Activated naive CD8-positive, alpha-beta T cell treated with anti-CD3 and anti-CD28 coated beads, Interleukin-2, amount 10 ng/mL, durations not matched to agents 7 days and 5 days (primary cell): ENCODE measurements around the gene PCDH7. TPM values are rescaled to one million over a fixed set of nuclear protein-coding genes. Genes with fewer than 3 reads are reported as not detected.

Source experiments
- ATAC-seq: fragments of 150-1000 bp; cut with Tn5 transposase; one replicate; pipeline ENCODE4 v1.10.0; 2021; ENCODE audit warnings: low read depth, moderate library complexity
- POLR2A ChIA-PET: fragments of 350-600 bp; sonication (Branson Sonifier 250); formaldehyde crosslinking; loops from one replicate; lab custom pipeline; 2021; ENCODE audit warnings: antibody characterized with exemption; lab: Charles Lee
- DNase-seq: peaks from one replicate; pipeline ENCODE4 v3.0.0; 2021
- H3K27ac Mint-ChIP-seq: one replicate; pipeline ENCODE4 v1.8.0; 2022; ENCODE audit warnings: mild to moderate bottlenecking, mixed read lengths
- H3K27me3 Mint-ChIP-seq: one replicate; pipeline ENCODE4 v1.8.0; 2022; ENCODE audit warnings: mild to moderate bottlenecking, moderate library complexity, mixed read lengths
- H3K36me3 Mint-ChIP-seq: one replicate; pipeline ENCODE4 v1.8.0; 2021; ENCODE audit warnings: mild to moderate bottlenecking, mixed read lengths
- H3K4me1 Mint-ChIP-seq: one replicate; pipeline ENCODE4 v1.8.0; 2021; ENCODE audit warnings: mixed read lengths
- H3K4me3 Mint-ChIP-seq: one replicate; pipeline ENCODE4 v1.8.0; 2022; ENCODE audit warnings: mild to moderate bottlenecking, moderate library complexity, mixed read lengths
- H3K9me3 Mint-ChIP-seq: one replicate; pipeline ENCODE4 v1.8.0; 2021; ENCODE audit warnings: mixed read lengths
- total RNA-seq, 2 experiments: library from RNA; stranded (reverse); gene quantifications; one replicate each; pipeline ENCODE4 v1.2.3, GENCODE V29; 2021

Gene PCDH7
- total RNA-seq, 2 experiments from 2014 or later = not detected

DNA sequence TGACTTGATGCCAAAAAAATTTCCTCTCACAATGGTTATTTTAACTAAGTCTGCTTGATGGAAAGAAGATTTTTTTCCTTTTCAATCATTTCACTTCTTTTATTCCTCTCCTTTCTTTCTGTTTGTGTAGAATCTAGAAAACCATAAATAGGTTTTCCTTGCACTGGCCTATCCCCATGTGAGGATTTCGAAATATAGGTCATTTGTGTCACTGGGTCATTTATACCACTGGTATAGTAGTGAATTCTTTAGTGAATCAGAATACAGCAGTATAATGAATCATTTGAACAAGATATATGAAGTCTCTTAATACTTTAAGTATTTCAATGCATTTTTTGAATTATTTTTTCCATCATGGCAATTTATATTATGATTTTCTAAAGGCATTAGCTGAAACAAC, 26.6 kb downstream of the PCDH7 start:
- H3K4me3 Mint-ChIP-seq = no peak overlapping the region
- H3K27ac Mint-ChIP-seq = no peak overlapping the region
- ATAC-seq (no peak), DNase-seq (no peak)
- POLR2A ChIA-PET = no interaction called here
- no peaks in the 10 kb centered on the region for H3K27me3 Mint-ChIP-seq
- no peaks in the 10 kb centered on the region for H3K4me1 Mint-ChIP-seq
- no peaks in the 10 kb centered on the region for H3K36me3 Mint-ChIP-seq
- no peaks in the 10 kb centered on the region for H3K9me3 Mint-ChIP-seq

DNA sequence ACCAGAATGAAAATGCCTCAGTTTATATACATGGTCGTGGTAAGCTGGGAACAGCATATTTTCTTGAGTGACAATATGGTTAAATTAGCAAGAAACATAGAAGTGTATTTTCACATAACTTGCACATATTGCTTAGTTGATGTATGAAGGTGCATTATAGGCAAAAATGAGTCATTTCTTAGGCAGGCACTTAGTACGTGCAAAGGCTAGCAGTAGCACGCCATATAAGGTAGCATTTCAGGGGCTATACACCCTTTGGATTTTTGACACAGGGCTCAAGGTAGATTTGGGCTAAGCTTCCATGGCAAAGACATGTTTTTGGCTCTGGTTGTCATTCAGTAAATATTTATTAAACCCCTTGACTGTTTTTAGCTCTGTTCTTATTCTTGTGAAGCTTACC, 33.1 kb downstream of the PCDH7 start:
- Mint-ChIP-seq H3K27ac (no peak overlapping the region), H3K4me1 (no peaks in the 10 kb centered on the region), H3K27me3 (no peaks in the 10 kb centered on the region), H3K36me3 (no peaks in the 10 kb centered on the region), H3K9me3 (no peaks in the 10 kb centered on the region), H3K4me3 (no peak overlapping the region)
- DNase-seq (no peak), ATAC-seq (no peak)
- POLR2A ChIA-PET = no interaction called here

DNA sequence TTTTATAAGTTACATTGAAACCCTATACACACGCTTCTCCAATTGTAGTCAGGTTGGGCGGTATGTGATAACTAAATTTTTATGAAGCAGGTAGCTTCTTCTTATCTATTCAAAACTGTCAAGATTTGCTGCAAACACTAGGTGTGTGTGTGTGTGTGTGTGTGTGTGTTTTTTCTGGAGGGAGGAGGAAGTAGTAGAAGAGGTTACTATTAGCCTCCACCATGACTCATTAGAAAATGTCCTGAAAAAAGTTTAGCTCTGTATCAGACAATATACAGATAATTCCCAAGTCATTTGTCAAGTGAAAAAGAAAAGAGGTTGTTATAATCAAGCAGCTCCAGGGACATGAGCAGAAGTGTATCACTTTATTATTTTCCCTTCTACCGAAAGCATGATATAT, 33.9 kb downstream of the PCDH7 start:
- POLR2A ChIA-PET = no interaction called here
- DNase-seq = no peak
- H3K27ac Mint-ChIP-seq = no peak overlapping the region
- no peak overlapping the region for H3K4me3 Mint-ChIP-seq
- no peaks in the 10 kb centered on the region for H3K9me3 Mint-ChIP-seq
- H3K36me3 Mint-ChIP-seq = no peaks in the 10 kb centered on the region
- H3K27me3 Mint-ChIP-seq = no peaks in the 10 kb centered on the region
- no peaks in the 10 kb centered on the region for H3K4me1 Mint-ChIP-seq
- no peak for ATAC-seq

- Mint-ChIP-seq H3K4me1 (no peaks in the 10 kb centered on the region), H3K4me3 (no peak overlapping the region), H3K27me3 (no peaks in the 10 kb centered on the region), H3K9me3 (no peaks in the 10 kb centered on the region), H3K36me3 (no peaks in the 10 kb centered on the region), H3K27ac (no peak overlapping the region)
- DNase-seq = no peak
- POLR2A ChIA-PET = no interaction called here
- ATAC-seq = no peak
Measured at GRCh38 chr4:30755346-30755745, 35.2 kb downstream of the PCDH7 start.

DNA sequence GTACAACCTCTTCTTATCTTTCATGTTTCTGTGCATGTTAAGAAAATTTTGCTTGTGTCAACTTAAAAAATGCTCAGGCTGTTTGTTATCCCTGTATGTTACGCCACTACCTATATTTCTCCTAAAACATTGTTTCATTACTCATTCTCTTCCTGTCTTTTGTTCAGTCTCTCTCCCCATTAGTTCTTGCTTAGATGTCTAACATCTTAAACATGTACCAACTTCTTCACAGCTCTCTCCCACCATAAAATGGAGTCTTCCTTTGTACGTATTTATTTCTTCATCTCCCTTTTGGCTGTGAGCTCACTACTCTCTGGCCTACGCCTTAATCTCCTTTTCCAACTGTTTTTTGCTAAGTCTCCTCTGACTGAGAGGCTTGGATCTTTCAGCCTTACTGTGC, 36.4 kb downstream of the PCDH7 start:
- DNase-seq = no peak
- ATAC-seq = no peak
- H3K4me3 Mint-ChIP-seq = no peak overlapping the region
- no peaks in the 10 kb centered on the region for H3K27me3 Mint-ChIP-seq
- no peak overlapping the region for H3K27ac Mint-ChIP-seq
- no peaks in the 10 kb centered on the region for H3K4me1 Mint-ChIP-seq
- POLR2A ChIA-PET = no interaction called here
- no peaks in the 10 kb centered on the region for H3K36me3 Mint-ChIP-seq
- no peaks in the 10 kb centered on the region for H3K9me3 Mint-ChIP-seq

DNA sequence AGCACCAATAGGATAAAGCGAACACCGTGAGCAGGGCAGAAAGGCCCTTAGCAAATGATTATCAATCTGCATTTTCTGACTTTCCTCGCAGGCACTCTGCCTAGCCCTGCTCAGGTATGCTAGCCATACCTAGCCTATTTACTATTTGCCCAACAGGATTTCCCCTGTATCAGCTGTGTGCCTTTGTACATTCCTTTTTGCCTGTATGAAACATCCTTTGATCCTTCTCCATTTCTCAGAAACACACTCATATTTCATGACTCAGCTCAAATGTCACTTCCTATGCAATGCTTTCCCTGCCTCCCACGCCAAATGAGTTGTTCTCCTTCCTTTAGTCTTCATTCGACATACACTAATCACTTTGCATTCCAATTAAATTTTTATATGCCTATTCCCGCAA, 37.2 kb downstream of the PCDH7 start:
- no peak overlapping the region for H3K27ac Mint-ChIP-seq
- POLR2A ChIA-PET = no interaction called here
- H3K9me3 Mint-ChIP-seq = no peaks in the 10 kb centered on the region
- no peak for DNase-seq
- no peaks in the 10 kb centered on the region for H3K36me3 Mint-ChIP-seq
- H3K27me3 Mint-ChIP-seq = no peaks in the 10 kb centered on the region
- no peak overlapping the region for H3K4me3 Mint-ChIP-seq
- no peaks in the 10 kb centered on the region for H3K4me1 Mint-ChIP-seq
- no peak for ATAC-seq

GRCh38 chr4:30760551-30760950, 40.4 kb downstream of the PCDH7 start:
- Mint-ChIP-seq H3K27me3 (no peaks in the 10 kb centered on the region), H3K4me3 (no peak overlapping the region), H3K36me3 (no peaks in the 10 kb centered on the region), H3K9me3 (no peaks in the 10 kb centered on the region), H3K27ac (no peak overlapping the region), H3K4me1 (no peaks in the 10 kb centered on the region)
- no peak for ATAC-seq
- DNase-seq = no peak
- POLR2A ChIA-PET = no interaction called here

DNA sequence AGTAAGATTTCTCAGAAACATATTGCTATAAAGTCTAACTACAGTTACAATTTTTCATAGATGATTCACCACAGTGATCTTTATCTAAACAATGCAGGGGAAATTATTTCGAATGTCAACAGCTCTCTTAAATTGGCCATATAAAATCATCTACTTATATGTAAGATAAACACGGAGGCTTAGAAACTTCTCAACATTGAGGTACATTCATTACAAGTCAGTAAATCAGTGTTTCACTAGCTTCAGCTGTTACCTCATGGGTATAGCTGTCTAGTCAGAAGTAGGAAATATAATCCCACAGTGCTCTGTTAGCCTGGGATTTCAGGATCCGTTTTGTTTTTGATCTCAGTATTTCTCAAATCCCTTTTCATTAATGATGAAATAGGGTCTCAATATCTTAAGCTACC, 43.2 kb downstream of the PCDH7 start:
- no peak for DNase-seq
- H3K9me3 Mint-ChIP-seq = no peaks in the 10 kb centered on the region
- no peaks in the 10 kb centered on the region for H3K27me3 Mint-ChIP-seq
- no peaks in the 10 kb centered on the region for H3K4me1 Mint-ChIP-seq
- no peak overlapping the region for H3K27ac Mint-ChIP-seq
- POLR2A ChIA-PET = no interaction called here
- no peak overlapping the region for H3K4me3 Mint-ChIP-seq
- ATAC-seq = no peak
- no peaks in the 10 kb centered on the region for H3K36me3 Mint-ChIP-seq

DNA sequence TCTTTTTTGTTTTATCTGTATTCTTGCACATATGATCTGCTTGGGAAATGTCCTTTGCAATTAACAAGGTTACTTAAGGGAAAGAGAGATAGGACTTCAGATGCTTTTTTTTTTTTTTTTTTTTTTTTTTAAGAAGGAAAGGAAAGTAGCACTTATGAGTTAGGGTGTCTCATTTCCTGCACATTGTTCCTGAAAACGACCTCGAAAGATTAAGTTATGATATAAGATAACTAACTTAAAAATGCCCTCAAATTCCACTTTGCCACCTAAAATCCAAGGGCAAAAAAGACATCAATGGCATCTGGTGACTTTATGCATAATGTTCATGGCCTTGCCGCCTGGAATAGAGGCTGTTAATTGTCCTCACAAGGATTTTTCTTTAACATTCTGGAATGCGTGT, 44.9 kb downstream of the PCDH7 start:
- DNase-seq (no peak), ATAC-seq (no peak)
- no peaks in the 10 kb centered on the region for H3K36me3 Mint-ChIP-seq
- H3K4me1 Mint-ChIP-seq = no peaks in the 10 kb centered on the region
- no peaks in the 10 kb centered on the region for H3K27me3 Mint-ChIP-seq
- POLR2A ChIA-PET = no interaction called here
- H3K4me3 Mint-ChIP-seq = no peak overlapping the region
- no peaks in the 10 kb centered on the region for H3K9me3 Mint-ChIP-seq
- H3K27ac Mint-ChIP-seq = no peak overlapping the region

DNA sequence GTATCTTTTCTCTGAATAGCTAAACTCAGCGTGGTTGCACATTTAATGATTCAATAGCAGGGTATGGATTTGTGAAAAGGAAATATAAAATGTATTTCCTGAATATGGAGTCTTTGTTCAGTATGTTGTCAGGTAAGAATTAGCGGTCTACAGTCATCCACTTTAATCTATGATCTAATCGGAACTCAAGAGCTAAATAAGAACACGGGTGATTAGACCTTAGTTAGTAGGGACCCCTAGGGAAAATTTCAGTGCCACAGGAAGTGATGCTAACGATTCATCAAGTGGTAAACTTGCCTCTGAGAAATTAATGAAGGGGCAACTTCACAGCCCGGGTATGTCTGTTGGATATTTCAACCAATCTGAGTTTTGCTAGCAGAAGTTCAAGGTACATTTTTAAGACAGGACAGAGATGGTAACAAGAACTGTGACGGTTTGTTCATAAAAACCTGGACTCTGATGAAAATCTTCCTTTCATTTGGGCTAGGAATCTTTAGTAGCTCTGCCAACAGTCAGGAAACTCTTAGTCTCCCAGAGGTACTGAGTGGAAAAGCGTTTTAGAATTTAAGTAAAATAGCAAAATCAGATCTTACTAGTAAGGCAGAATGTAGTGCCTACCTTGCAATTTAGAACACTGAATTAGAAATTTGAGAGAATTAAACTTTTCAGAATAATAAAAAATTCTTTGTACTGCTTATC, 47.1 kb downstream of the PCDH7 start:
- DNase-seq = no peak
- H3K27me3 Mint-ChIP-seq = no peaks in the 10 kb centered on the region
- ATAC-seq = no peak
- H3K27ac Mint-ChIP-seq = no peak overlapping the region
- H3K9me3 Mint-ChIP-seq = no peaks in the 10 kb centered on the region
- H3K4me1 Mint-ChIP-seq = no peaks in the 10 kb centered on the region
- no peak overlapping the region for H3K4me3 Mint-ChIP-seq
- H3K36me3 Mint-ChIP-seq = no peaks in the 10 kb centered on the region
- POLR2A ChIA-PET = no interaction called here

GRCh38 chr4:30768277-30768676, 48.1 kb downstream of the PCDH7 start:
- Mint-ChIP-seq H3K27me3 (no peaks in the 10 kb centered on the region), H3K4me3 (no peak overlapping the region), H3K9me3 (no peaks in the 10 kb centered on the region), H3K4me1 (no peaks in the 10 kb centered on the region), H3K36me3 (no peaks in the 10 kb centered on the region), H3K27ac (no peak overlapping the region)
- ATAC-seq (no peak), DNase-seq (no peak)
- POLR2A ChIA-PET = no interaction called here

GRCh38 chr4:30769093-30769492, 48.9 kb downstream of the PCDH7 start:
- Mint-ChIP-seq H3K36me3 (no peaks in the 10 kb centered on the region), H3K27ac (no peak overlapping the region), H3K4me1 (no peaks in the 10 kb centered on the region), H3K9me3 (no peaks in the 10 kb centered on the region), H3K4me3 (no peak overlapping the region), H3K27me3 (no peaks in the 10 kb centered on the region)
- no peak for ATAC-seq
- no peak for DNase-seq
- POLR2A ChIA-PET = no interaction called here

DNA sequence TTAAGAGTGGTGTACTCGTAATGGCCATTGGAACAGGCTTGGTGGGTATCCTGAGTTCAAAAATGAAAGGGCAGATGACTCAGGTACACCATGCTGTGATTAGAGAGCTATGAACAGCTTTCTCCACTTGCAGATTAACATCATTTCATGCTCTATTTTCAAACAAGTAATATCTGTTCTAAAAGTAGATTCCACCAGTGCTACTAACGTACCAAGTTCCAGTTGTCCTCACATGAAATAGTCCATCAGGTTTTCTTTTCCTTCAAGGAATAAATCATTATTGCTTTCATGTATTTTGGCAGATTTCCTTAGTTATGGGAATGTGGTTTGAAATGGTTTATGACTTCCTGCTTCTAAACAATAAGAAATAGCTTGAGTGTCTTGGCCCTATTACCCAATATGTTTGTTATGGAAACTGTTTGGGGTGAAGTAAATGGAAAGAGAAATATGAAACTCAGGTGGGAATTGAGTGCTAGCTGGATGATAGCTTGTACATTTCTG, 49.9 kb downstream of the PCDH7 start:
- ATAC-seq (no peak), DNase-seq (no peak)
- POLR2A ChIA-PET = no interaction called here
- H3K4me1 Mint-ChIP-seq = no peaks in the 10 kb centered on the region
- H3K27me3 Mint-ChIP-seq = no peaks in the 10 kb centered on the region
- no peak overlapping the region for H3K4me3 Mint-ChIP-seq
- H3K36me3 Mint-ChIP-seq = no peaks in the 10 kb centered on the region
- no peaks in the 10 kb centered on the region for H3K9me3 Mint-ChIP-seq
- H3K27ac Mint-ChIP-seq = no peak overlapping the region

DNA sequence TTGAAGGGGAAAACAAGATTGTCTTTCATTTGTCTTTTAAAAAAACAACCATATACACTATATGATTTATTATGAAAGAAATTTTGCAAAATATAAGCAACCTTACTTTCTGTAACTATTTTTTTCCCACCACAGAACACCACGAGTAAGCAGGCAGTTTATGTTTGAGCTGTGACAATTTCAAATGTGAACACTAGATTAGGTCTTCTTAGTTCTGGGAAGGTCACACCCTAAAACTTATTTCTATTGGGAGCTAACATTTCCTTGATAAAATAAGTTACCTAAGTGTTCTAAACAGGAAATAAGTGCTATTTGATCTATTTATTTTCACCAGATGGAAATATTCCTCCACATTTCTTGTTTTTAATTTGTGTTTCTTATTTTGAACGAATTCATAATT, 50.6 kb downstream of the PCDH7 start:
- H3K4me3 Mint-ChIP-seq = no peak overlapping the region
- H3K36me3 Mint-ChIP-seq = no peaks in the 10 kb centered on the region
- no peaks in the 10 kb centered on the region for H3K27me3 Mint-ChIP-seq
- no peak for DNase-seq
- ATAC-seq = no peak
- POLR2A ChIA-PET = no interaction called here
- H3K27ac Mint-ChIP-seq = no peak overlapping the region
- H3K4me1 Mint-ChIP-seq = no peaks in the 10 kb centered on the region
- H3K9me3 Mint-ChIP-seq = no peaks in the 10 kb centered on the region

GRCh38 chr4:30776451-30776850, 56.3 kb downstream of the PCDH7 start:
- Mint-ChIP-seq H3K4me3 (no peak overlapping the region), H3K4me1 (no peaks in the 10 kb centered on the region), H3K9me3 (no peaks in the 10 kb centered on the region), H3K27ac (no peak overlapping the region), H3K27me3 (no peaks in the 10 kb centered on the region), H3K36me3 (no peaks in the 10 kb centered on the region)
- DNase-seq = no peak
- no peak for ATAC-seq
- POLR2A ChIA-PET = no interaction called here
